Germinal center (tissue), 1 donor: ENCODE results near the gene KRT33A.

Experiments used
- DNase-seq: peaks from one replicate; pipeline ENCODE4 v3.0.0; 2012; ENCODE audit warnings: mixed read lengths, low spot score

The KRT33A gene

DNA sequence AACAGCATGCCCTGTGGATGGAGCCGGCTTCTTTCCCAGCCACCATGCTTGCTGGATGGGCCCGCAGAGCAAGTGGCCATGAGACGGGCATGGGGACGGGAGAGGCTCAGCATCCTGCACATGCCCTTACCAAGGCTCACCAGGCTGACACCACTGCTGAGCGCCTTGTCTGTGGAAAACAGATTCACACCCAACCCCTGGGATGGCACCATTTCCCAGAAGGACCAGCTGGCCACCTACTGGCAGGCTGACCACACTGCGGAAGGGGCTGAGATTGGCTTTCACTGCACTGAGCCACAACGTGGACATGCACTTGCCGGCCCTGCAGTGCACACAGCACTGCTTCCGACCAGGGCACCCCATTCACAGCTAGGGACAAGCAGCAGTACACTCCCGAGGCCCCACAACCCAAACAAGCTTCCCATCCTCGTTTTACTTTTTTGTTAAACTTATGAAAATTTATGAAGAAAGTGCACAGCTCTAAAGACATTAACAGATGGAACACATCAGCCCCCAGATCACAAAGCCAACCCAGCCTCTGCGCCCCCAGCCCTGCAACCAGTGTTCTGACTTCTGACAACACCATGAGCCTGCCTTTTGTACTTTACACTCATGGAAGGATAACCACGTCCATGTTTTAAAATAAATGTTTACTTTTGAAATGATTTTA, 21.2 kb downstream of the KRT33A start:
- DNase-seq = peak; percentile 20

DNA sequence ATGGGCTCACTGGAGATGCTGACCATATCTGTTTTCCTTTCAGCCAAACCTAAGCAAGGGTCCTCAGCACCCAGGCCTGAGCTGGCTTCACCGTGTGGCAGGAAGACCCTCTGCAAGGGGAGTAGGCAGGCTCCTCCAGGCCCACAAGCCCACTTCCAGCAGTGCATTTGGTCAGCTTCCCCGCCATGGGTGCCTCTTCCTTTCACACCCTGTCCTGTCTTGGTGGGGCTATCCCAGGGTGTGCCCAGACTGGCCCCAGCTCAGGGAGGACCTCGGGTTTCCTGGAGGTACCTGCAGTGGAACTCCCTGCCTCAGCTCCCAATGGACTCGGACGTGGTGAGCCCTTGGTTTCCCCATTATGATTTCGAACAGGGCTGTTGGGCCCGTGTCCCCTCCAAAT, 22.4 kb downstream of the KRT33A start:
- DNase-seq = no peak

DNA sequence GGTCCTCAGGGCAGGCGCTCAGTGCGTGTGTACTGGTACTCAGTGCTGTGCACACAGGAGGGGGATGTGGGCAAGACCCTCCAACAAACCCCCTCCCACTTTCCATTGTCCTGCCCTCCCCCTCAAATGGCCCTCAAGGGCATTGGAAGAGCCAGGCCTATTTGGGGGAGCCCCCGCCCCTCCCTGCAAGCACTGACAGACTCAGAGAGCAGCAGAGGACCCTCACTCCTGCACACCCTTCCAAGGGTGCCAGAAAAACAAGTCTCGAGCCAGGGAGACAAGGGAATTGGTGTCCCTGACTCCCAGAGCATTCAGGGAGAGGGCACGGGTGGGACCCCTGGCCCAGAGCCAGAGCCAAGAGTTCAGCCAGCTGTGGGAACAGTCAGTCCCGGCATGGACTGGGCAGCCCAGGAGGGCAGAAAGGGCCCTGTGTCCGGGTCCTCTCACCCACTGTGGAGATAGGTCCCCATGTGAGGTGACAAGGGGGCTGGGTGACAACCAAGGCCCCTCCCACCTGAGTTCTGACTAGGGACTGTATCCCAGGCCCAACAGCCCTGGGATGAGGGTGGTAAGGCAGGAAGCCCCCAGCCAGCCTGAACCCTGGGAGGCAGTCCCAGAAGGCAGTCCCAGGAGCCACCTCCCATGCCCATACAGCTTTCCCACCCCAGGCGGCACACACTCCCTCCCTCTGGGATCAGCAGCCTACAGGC, 23.1 kb downstream of the KRT33A start:
- DNase-seq = no peak

DNA sequence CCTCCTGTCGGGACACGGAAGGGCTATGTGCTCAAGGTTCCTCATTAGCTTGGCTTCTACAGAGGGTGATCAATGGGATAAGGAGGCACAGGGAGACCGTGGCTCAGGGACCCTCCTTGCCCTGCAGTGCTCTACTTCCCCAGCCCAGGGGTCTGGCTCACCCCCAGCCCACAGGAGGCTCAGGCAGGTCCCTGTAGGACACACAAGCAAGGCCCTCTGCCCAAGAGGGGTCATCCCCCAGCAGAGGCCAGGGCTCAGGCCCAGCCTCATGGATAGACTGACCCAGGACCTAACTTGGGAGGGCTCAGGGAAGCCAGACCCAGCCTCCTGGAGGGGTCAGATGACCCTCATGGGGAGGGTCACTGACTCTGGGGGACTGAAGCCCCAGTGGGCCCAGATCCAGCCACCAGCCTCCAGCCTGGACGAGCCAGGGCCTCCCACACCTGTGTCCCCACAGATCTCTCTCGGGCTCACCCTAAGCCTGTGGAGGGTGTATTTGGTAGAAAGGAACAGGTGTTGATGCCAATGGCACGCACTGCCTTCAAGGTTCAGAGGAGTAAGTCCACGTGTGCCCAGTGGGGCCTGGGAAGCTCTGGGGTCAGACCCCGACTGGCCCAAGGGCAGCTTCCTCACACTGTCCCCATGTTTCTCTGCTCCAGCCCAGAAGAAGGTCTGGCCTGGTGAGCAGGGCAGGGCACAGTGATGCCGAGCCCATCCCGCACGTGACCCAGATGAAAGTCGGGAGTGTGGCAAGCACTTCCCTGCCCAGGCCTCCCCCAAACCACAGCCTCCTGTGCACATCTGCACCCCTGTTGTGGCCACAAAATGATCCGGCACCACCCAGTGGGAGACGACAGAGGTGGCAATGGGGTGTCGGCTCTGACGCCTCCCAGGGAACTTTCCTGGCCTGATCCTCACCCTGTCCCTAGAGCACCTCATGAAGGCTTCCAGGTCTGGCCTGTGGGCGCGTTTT, 24.2 kb downstream of the KRT33A start:
- no peak for DNase-seq

DNA sequence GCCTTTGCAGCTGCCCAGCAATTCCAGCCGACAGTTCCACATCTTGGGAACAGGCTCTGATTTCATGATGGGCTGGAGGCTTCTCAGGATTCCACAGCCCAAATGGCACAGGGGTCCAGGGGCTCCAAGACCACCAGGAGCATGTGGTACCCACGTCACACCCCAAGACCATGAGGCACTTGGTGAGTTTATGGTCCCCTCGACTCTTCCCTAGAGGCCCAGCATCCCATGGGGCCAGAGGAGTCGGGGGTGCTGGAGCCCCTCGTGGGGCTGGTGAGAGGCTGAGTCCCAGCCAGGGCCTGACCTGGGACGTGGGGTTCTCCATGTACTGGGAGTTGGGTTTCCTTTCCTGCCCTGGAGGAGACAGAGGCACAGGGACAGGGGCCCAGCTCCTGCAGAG, 25.0 kb downstream of the KRT33A start:
- no peak for DNase-seq

DNA sequence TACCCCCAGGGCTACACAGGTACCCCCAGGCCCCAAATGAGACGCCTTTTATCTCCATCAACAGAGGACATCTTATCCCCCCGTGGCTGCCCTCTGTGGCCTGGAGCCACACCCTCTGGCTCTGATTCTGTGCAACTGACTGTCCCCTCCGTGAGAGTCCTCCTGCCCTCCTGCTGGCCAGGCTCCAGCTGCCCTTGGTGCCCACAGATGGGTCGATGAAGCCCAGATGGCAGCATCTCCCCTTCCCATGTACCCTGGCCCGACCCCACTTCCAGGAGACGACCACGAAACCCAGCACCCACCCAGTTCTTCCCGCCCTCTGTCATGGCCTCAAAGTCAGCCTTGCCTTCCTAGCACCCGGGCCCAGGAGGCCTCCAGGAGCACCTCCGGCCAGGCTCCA, 25.5 kb downstream of the KRT33A start:
- DNase-seq = no peak

DNA sequence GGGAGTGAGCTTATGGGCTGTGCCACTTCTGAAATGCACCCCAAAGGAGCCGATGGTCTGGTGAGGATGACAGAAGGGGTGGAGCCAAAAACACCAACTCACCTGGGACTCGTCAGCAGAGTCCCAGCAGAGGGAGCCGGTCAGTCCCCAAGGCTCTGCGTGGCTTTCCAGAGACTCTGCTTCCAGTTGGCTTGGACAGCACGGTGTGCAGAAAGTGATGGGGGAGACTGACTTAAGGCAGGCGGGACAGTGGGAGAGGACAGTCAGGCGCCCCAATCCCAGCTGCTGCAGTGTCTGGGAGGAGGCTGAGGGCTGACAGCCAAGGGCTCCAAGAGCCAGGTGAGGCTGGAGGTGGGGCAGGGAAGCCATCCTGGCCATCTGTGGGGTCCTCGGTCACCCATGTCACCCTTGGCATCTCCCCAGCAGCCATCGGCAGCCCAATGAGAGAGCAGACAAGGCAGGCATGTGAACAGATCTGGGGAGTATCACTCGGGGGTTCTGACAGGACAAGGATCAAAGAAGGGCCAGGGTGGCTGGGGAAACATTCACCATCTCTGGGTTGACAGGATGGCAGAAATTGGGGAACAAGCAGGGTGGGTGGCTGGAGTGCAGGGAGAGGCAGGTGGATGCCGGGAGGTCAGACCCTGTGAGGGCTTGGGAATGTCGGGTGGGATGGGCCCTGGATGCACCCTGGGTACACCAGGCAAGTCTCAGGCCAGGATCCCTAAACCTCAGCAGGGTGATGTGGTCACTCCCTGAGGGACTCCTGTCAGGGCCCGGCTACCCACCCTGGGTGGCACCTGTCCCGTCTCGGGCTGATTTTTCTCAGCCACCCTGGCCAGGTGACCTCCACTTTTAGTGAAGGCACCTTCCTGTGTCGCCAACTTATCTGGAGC, 26.2 kb downstream of the KRT33A start:
- no peak for DNase-seq

DNA sequence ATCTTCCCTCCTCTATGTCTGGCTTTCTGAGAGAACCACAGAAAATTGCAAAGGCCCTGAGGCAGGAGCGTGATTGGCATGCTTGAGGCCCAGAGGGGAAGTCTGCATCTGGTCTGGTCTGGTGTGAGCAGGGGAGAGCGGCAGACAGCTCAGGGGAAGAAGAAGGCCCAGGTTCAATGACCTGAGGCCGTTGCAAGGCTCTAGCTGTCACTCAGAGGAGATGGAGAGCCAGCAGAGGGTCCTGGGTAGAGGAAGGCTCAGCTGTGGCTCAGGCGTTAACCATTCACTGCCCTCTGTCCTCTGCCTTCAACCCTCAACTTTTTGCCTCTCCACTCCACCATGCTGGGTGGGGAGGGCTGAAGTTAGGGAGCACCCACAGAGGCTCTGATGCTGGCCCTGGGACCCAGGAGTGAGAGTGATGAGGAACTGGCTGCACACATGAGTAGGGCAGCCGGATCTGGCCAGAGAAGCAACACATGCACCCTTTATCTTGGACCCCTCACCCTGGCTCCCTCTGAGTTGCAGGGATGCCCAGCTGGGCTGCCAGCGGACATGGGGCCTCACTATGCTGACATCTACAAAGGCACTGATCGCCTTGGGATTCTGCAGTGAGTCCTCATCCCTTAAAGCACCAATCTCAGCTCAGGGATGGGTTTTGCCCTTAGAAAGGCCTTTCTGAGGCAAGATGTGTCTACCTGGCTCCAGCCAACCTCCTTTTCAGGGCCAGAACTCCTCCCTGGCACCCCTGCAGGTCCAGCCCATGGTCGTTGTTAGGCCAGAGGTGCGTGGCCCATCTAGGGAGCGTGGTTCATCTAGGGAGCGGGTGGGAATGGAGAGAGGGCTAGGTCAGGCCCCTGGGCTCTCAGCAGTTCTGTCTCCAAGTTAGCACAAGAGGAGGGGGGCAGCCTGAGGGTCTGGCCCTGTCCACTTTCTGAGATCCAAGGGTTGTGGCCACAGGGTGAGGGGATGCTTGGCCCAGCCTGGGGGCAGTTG, 27.4 kb downstream of the KRT33A start:
- no peak for DNase-seq

DNA sequence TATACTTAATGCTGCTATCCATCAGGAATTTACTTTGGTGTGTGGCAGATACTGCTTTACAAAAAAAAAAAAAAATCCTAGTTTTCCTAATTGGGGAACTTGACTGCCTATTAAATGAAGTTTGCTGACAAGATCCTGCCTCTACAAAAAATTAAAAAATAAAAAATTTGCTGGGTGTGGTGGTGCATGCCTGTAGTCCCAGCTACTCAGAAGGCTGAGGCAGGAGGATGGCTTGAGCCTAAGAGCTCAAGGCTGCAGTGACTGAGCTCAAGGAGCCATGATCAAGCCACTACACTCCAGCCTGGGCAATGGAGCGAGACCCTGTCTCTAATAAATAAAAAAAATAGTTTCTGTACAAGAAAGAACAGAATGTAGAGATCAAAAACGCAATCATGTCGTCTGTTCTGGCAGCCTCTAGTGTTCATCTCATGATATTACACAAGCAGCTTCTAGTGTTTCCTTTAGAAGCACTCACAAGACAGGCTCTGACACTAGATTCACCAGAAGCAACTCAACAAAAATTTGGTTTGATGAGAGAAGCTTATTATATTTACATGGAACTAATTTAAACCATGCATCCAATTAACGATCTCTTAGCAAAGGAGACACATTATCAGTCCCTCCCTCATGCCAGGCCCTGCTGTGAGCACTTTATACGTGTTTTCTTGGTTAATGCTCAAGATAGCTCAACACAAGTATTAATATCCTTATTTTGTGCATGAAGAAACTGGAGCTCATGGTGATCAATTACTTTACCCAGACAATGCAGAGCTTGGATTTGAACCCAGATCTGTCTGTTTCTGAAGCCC, 28.3 kb downstream of the KRT33A start:
- peak; percentile 51 for DNase-seq

DNA sequence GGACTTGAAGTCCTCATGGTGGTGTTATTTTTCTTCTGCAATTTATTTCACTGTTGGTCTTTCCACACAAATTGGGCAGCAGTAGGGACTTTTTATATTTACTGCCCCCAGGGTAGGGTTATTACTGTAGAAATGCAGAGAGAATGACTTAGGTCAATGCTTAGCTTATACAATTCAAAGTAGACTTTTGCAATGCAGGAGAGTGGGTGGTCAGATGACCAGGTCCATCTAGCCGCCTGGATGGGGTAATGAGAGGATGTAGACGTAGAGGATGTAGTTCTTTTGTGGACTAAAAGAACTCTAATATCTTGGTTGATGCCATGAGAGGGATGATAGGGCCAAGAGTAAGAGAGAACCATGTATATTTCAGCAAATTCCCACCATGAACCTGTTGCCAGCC, 32.4 kb downstream of the KRT33A start:
- DNase-seq = no peak

DNA sequence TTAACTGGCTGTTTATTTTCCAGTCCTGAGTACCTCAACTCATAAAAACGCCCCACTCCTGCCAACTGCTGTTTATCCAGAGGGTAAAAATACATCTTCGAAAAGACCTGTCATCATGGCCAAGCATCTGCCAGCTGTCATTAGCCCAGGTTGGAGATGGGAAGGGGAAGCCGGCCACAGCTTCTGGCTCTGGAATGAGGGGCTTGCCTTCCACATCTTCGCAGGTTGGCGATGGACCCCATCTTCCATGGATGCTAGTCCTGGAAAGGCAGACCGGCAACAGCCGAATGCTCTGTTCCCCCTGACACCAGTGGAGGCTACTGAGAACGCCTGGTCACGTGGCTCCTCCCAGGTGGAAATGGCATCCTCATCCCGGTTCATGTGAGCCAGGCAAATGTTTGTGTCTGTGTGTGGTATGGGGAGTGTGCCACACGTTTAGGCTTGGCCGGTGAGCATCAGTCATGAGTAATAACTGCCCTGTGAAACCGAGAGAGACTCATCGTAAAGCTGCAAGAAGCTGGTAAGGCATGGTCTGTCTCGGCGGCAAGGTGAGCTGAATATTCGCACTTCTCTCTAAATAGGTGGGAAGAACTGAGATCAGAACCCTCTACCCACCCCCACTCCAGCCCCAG, 34.7 kb downstream of the KRT33A start:
- DNase-seq = no peak

DNA sequence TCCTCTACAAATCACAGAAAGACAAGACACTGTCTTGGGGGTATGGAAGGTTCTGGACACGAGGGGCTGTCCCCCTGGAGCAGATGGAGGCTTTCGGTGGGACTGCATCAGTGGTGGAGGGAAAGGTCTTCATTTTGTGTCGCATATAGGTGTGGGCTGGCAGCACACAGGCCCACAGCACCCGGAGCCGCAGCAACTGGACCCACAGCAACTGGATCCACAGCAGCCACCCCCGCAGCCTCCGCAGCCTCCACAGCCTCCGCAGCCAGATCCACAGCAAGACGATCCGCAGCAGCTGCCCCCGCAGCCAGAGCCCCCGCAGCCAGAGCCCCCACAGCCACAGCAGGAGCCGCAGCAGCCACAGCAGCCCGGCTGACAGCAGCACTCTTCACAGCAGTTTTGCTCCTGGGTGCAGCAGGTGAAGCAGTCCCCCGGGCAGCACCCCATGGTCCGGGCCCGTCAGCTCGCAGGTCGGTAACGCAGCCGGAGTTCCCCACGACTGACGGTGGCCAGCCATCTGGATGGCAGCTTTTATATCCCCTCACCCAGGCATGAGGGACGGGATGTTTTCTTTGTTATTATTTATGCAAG, 35.3 kb downstream of the KRT33A start, which contains the start of gene KRTAP17-1:
Gene KRTAP17-1, minus strand, starts transcription at position 507 of the 591 bp plus-strand sequence. Its CDS starts 60 bp downstream, at position 447.
- no peak for DNase-seq

DNA sequence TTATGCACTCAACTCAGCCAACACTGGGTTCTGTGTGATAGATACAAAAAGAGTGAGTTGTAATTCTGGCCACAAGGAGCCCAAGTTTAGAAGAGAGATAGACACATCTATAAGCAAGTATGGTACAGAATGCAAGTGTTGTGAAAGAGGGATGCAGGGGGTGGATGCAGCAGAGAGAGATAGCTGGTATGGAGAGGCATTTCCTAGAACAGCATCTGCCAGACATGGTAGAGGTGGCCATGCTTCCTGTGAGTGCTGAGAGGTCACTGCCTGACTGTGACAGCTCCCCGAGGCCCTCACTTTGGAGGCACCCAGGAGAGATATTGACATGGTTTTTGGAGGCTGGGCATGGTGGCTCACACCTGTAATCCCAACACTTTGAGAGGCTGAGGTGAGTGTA, 39.5 kb downstream of the KRT33A start:
- no peak for DNase-seq

DNA sequence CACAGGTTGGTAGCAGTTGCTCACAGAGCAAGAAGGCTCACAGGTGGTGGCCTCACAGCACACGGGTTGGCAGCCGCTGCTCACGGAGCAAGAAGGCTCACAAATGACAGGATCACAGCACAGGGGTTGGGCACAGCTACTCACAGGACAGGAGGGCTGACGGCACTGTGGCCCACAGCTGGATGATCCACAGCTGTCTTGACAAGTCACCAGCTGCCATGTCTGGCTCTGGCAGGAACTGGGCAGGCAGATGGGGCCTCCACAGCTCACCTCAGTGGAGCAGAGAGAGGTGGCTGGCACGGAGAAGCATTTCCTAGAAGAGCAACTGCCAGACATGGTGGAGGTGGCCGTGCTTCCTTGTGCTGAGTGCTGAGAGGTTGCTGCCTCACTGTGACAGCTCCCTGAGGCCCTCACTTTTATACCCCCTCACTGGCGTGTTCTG, 41.7 kb downstream of the KRT33A start, which contains the start of gene KRTAP16-1:
Gene KRTAP16-1, minus strand, starts transcription at position 392 of the 442 bp plus-strand sequence. Its CDS starts 56 bp downstream, at position 336.
- DNase-seq = no peak

DNA sequence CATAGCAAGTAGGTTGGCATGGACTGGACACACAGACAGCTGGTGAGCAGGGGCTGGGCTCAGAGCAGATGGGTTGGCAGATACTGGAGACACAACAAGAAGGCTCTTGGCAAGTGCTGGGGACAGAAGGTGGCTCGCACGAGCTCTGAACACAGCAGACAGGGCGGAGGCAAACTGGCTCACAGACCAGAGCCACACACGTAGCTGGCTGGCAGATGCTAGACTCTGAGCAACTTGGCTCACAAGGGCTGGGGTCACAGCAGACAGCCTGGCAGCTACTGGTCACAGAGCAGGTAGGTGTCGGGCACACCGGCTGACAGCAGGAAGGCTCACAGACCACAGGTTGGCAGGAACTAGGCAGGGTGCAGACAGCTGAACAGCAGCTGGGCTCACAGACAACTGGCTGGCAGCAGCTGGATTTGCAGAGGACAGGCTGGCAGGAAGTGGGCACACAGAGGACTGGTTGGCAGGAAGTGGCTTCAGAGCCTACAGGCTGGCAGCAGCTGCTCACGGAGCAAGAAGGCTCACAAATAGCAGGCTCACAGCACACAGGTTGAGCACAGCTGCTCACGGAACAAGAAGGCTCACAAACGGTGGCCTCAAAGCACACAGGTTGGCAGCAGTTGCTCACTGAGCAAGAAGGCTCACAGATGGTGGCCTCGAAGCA, 42.2 kb downstream of the KRT33A start:
- peak; percentile 81 for DNase-seq

DNA sequence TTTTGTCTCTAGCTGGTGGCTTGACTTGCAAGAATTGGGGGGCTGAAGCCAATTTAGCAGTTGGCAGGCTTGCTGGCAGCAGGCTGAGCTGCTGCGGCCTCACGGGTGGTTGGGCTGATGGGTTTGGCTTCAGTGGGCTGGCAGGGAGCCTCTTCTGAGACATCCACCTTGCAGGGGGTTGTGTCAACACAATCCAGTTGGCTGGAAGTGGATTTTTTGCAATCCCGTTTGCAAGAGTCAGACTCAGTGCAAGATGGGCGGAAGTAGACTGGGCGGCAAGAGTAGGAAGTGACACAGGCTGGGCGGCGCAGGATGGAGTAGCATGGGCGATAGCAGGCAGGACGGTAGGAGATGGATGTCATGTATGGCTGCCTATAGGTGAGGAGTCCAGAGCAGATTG, 43.0 kb downstream of the KRT33A start:
- no peak for DNase-seq

DNA sequence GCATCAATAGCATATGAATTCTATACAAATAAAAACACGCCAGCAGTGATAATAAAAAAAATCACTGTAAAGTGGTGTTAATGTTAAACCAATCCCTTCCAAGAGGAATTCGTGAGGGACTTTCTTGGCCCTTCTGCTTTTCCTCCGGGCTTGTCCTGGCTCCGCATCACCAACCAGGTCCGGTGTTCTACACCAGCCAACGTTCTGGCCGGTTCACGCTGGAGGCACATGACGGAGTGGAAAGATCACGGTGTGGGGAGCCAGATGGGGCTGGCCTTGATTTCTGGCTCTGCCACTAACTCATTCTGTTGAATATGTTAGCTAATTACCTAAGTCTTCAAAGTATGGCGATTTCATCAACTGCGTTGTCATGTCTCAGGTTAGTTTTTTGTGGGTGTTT, 46.5 kb downstream of the KRT33A start:
- no peak for DNase-seq

DNA sequence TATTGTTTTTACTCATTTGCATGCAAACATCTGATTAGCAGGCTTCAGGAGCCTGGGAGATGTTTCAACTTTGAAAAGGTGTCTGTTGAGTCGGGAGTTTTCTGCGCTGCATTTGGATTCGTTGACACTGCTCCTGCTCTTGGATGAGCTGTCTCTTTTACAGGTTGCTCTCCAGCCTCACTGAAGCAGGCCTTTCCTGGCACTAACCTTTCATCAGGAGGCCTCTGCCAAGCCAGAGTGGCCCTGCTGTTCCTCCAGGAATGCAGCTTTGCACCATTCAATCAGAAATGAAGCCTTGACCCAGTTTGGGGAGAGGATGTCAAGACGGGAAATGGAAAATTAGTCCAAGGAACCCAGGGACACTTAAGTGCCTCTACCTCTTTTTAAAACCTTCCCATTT, 47.6 kb downstream of the KRT33A start:
- no peak for DNase-seq
